HG02885 (cell line): ENCODE data around the gene NLRC5.
"Not testable (repeated sequence)": the region's sequence is repeated elsewhere in the genome, so short reads cannot be mapped to it uniquely, and the experiment has no call there.

ENCODE experiments used
- ATAC-seq: cut with Tn5 transposase; IDR thresholded peaks from one replicate; pipeline ENCODE4 v1.9.1; 2021; ENCODE audit warnings: mild to moderate bottlenecking; ENCODE audit not compliant: unreplicated experiment, poor library complexity

The NLRC5 gene

DNA sequence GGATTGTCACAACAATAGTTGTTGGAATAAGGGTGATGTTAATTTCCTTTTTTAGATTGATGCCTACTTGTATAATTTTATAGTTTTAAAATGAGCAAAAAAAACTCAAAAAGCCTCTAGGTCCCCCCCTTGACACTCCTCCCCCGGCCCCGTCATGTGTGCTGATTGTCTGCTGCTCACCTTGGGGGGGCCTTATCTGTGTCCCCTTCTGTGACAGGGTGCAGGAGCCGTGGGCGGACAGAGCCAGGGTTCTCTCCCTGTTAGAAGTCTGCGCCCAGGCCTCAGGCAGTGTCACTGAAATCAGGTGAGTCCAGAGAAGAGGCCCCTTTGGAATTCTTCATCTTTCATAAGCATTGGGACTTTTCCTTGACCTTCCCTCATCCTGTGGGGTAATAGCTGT lies 75.6 kb downstream of the NLRC5 start:
- no peak for ATAC-seq

- ATAC-seq: no peak
Measured at GRCh38 chr16:57066625-57067024, 77.3 kb downstream of the NLRC5 start.

DNA sequence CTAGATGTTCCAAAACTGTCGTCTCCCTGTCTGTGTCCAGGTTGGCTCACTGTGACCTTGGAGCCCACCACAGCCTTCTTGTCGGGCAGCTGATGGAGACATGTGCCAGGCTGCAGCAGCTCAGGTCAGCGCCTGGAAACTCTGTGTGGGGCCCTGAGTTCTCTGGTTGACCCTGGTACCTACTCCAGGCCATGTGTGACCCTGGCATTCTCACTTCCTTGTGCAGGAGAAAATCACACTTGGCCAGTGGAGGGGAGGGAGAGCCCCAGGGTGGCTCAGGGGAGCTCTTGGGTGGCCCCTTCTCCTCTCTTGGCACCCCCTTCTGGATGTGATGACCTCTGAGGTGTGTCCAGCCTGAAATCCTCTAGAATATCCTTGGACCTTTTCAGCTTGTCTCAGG lies 78.0 kb downstream of the NLRC5 start:
- no peak for ATAC-seq

- ATAC-seq: no peak
Measured at GRCh38 chr16:57069053-57069452, 79.7 kb downstream of the NLRC5 start.

DNA sequence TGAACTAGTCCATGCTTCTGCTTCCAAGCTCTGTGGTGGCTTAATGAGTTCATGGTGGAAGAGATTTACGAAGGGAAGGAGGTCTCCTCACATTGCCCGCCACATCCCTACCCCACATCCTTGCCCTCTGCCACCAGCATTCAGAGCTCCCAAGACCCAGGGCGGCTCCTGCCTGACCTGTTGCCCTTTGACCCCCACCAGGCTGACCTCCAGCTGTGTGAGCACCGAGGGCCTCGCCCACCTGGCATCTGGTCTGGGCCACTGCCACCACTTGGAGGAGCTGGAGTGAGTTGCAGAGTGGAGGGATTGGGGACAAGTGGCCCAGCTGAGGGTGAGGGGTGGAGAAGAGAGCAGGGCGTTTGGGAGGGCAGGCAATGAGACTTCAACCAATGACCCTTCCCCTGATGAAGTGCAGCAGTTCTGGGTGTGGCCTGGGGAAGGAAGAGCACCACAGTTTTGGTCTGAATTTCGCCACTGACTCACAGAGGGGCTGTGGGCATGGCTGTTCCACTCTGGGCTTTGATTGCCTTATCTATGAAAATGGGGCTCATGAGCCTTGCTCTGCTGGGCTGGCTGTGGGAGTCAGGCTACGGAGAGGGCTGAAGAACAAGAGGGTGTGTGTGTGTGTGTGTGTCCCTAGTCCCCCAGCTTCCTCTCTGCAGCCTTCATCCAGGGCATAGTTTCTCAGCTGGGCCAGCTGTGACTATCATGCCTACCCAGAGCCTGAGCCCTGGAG lies 80.4 kb downstream of the NLRC5 start:
- no peak for ATAC-seq

DNA sequence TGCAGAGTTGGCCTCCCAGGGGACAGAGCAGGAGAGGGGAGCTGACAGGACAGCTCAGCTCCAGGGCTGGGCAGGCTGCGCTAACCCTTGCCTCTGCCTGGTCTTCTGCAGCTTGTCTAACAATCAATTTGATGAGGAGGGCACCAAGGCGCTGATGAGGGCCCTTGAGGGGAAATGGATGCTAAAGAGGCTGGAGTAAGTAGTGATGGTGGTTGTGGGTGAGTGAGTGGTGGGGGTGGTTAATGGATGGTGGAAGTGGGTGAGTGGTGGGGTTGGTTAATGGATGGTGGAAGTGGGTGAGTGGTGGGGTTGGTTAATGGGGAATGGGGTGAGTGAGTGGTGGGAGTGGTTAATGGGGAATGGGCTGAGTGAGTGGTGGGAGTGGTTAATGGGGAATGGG lies 81.1 kb downstream of the NLRC5 start:
- ATAC-seq: no peak

- not testable (repeated sequence) for ATAC-seq
Measured at GRCh38 chr16:57071081-57071732, 81.8 kb downstream of the NLRC5 start.

DNA sequence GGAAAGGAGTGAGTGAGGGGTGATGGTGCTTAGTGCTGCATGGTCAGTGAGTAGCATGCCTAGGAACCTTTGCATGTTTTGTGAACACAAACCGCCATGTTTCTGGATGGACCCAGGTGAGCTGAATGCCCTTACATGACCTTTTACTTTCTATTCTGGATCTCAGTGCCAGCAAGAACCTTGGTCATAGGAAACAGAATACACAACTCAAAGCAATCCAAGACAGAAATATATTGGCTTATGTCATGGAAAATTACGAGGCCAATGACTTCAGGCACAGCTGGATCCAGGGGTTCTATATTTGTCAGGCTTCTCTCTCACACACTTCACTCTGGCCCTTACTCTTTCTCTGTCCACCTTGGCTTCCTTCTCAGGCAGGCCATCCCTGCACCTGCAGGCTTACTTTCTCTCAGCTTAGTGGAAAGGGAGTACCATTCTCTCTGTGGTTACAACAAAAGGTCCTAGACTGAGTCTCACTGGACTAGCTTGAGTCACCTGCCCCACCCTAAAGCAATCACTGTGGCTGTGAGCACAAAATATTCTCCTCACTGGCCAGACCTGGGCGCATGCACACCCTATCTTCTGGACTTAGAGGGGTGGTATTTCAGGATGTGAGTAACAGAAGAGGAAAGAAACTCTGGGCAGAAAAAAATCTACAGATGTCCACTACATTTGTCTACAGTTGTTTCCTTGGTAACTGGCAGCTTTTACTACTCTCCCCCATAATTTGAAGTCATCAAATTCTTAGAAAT lies 82.7 kb downstream of the NLRC5 start:
- no peak for ATAC-seq

- no peak for ATAC-seq
Measured at GRCh38 chr16:57072616-57073275, 83.4 kb downstream of the NLRC5 start.

DNA sequence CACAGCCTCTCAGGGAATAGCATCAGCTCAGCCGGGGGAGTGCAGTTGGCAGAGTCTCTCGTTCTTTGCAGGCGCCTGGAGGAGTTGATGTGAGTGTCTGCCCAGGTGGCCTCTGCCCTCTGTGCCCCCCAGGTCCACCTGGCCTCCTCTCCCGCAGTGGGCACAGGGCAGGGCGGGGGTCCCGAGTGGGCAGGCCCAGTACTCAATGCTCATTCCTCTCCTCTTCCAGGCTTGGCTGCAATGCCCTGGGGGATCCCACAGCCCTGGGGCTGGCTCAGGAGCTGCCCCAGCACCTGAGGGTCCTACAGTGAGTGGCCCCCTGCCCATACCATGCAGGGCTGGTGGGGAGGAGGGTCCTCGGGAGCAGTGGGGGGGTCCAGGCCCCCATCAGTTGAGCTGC lies 88.4 kb downstream of the NLRC5 start:
- ATAC-seq: no peak

DNA sequence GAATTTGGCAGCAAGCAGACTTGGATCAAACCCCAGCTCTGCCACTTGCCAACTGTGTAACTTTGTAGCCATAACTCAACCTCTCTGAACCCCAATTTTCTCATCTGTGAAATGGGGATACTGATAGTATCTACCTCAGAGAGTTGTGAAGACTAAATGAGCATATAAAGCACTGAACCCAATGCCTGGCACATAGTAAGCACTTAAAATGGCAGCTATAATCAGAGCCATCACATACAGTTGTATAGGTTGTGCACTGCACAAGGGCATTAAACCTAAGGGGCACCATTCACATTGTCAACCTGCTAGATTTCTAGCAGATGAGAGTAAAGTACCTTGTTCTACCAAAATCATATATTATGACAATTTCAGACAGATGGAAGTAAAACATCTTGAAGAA lies 92.4 kb downstream of the NLRC5 start:
- no peak for ATAC-seq

DNA sequence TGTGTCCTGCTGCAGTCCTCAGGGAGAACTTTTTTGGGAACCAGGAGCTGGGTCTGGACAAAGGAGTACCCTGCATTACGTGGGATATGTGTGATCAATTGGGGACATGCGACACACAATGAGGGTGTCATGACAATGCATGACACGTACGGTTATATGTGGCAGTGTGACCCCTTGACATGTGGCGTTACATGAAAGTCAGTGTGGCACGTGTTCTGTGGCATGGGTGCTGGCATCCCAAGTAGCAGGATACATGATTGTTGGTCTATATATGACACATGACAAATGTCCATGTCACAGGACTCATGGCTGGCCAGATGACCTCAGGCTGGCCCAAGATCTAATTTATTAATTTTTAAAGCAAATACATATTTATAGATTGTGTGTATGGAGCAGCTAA lies 93.3 kb downstream of the NLRC5 start:
- no peak for ATAC-seq

- no peak for ATAC-seq
Measured at GRCh38 chr16:57083485-57084126, 94.2 kb downstream of the NLRC5 start.

DNA sequence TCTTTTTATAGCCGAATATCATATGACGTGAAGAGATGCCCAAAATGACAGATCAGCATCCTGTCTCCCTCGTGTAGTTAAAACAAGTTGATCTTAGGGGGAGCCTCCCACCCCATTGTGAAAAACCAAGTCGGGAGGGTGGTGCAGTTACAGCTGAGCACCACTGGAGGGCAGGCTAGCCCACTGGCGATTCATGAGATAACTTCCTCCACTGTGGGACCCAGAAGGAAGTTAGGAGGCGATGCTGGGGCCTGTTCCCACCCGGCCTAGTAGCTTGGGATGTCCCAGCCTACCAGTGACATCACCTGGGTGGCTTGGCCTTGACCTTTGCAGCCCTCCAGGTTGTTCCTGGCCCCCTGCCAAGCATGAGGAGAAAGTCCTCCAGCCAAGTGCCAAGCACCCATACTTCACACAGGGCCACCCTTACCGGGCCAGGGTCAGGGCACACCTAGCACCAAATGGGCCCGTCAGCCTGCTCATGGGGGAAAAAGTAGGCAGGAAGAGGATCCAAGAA lies 95.0 kb downstream of the NLRC5 start:
- ATAC-seq: peak; percentile 71

DNA sequence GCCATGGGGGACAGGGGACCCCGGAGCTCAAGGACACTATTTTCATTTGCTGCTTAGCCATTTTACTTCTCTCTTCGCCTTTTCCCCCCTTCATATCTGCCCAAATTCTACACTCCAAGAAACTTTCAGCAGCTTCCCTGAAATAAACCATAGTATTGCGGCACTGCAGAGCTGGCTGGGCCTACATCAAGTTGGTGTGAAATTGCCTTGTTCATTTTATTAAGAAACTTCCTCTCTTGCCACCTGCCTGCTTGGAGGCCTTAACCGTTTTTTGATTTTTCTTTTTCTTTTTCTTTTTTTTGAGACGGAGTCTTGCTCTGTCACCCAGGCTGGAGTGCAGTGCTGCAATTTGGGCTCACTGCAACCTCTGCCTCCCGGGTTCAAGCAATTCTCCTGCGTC lies 95.6 kb downstream of the NLRC5 start:
- ATAC-seq: no peak

GRCh38 chr16:57087003-57087402 lies 97.6 kb downstream of the NLRC5 start:
- ATAC-seq: no peak

DNA sequence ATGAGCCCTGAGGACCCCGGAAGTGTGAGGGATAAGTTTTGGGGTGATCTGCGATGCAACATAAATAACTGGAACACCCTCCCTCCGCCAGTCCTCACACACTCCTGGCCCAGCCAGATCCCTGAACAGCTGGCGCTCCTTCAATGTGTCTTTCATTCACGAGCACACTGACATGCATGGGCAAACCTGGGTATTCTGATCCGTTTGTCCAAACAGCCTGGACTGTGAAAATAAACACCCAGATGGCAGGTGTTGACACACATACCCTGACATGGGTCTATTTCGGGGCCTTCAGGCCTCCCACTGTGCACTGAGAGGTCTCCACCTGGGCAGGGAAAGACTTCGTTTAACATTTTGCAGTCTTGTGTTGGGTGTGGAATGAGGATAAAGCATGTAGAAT lies 100.0 kb downstream of the NLRC5 start:
- ATAC-seq: no peak

GRCh38 chr16:57091200-57091974 lies 102.0 kb downstream of the NLRC5 start:
- no peak for ATAC-seq

DNA sequence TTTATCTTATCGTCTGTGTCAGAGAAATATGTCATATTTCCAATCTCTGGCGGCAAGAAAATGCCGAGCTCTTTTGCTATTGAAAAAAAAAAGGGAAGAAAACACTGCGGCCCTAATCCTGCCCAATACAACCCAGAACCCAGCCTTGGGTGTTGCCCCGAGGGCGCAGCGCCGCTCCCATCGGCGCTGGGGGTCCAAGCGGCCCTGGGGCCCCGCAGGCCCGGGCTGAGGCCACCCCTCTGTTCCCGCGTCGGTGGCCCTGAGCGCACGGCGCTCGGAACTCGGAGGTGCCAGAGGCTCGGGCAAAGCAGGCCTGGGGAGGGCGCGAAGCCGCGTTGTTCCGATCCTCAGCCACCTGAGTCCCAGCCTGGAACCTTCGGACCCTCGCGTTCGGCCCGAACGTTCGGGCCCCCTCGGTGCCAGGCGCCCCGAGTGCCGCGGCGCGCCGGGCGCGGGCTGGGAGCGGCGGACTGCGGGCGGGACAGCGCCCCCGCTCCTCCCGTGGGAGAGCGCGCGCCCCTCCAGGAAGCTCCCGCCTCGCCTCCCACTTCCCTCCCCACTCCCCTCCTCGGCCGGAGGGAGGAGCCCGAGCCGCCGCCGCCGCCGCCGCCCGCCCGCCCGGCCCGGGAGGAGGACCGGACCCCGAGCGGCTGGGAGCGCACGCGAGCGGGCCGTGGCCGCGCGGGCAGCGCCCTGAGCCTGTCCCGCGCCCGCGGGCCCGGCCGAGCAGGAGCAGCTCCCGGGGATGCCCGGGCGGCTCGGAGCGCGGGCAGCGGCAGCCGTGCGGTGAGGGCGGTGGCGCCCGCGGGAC lies 102.8 kb downstream of the NLRC5 start, which contains the start of gene CPNE2:
Gene CPNE2, plus strand, starts transcription at position 609 of the 811 bp plus-strand sequence. CDS start 18,160 bp downstream, outside the sequence.
- ATAC-seq: peak; percentile 63
